SU-DHL-6 (cell line): Measurements from ENCODE around the gene GRAMD1B.

Source experiments
- H2AFZ ChIP-seq: fragments of 200-600 bp; sonication (generic); 2 replicates; pipeline ENCODE4 v1.6.1; 2014; ENCODE audit warnings: low read depth, mild to moderate bottlenecking, moderate library complexity, mixed read lengths, antibody characterized with exemption, low read length; ENCODE audit not compliant: severe bottlenecking
- H3F3A ChIP-seq: fragments of 200-600 bp; shearing (Covaris generic); 2 replicates; pipeline ENCODE4 v1.6.0; 2016; ENCODE audit warnings: antibody characterized with exemption, mild to moderate bottlenecking; ENCODE audit not compliant: insufficient read depth
- H3K27ac ChIP-seq: fragments of 200-600 bp; sonication (generic); 2 replicates; pipeline ENCODE4 v1.5.1; 2016; ENCODE audit warnings: low read depth, mild to moderate bottlenecking, low read length, moderate library complexity, mixed read lengths
- H3K27me3 ChIP-seq: fragments of 200-600 bp; sonication (generic), shearing (Covaris generic); 2 replicates; pipeline ENCODE4 v1.6.0; 2014; ENCODE audit warnings: mild to moderate bottlenecking, low read length
- H3K36me3 ChIP-seq: fragments of 200-600 bp; sonication (generic); 2 replicates; pipeline ENCODE4 v1.6.1; 2014; ENCODE audit warnings: mild to moderate bottlenecking, low read length, mixed read lengths
- H3K4me2 ChIP-seq: fragments of 300-600, 200-600 bp; shearing (Covaris generic), sonication (generic); 2 replicates; pipeline ENCODE4 v1.6.0; 2014; ENCODE audit warnings: low read length, low read depth, mild to moderate bottlenecking; ENCODE audit not compliant: poor library complexity, severe bottlenecking
- H3K4me3 ChIP-seq: fragments of 200-600 bp; sonication (generic); 2 replicates; pipeline ENCODE4 v1.5.1; 2014; ENCODE audit warnings: antibody characterized with exemption, low read length, mild to moderate bottlenecking, mixed read lengths; ENCODE audit not compliant: insufficient read depth, poor library complexity, severe bottlenecking
- H3K79me2 ChIP-seq: fragments of 200-600 bp; sonication (generic); 2 replicates; pipeline ENCODE4 v1.6.1; 2014; ENCODE audit warnings: mild to moderate bottlenecking, low read length, moderate library complexity; ENCODE audit not compliant: insufficient read depth
- H3K9ac ChIP-seq: fragments of 200-600 bp; sonication (generic); 2 replicates; pipeline ENCODE4 v1.7.0; 2014; ENCODE audit warnings: mild to moderate bottlenecking, low read length
- H3K9me2 ChIP-seq: fragments of 200-600 bp; sonication (generic); replicated peaks from 2 replicates; pipeline ENCODE4 v1.6.1; 2014; ENCODE audit warnings: low read length; ENCODE audit not compliant: insufficient read depth
- H3K9me3 ChIP-seq: fragments of 200-600 bp; sonication (generic); 2 replicates; pipeline ENCODE4 v1.6.1; 2014; ENCODE audit warnings: low read length, mixed read lengths; ENCODE audit not compliant: insufficient read depth
- H4K20me1 ChIP-seq: fragments of 200-600 bp; sonication (generic); 2 replicates; pipeline ENCODE4 v1.6.1; 2014; ENCODE audit warnings: low read depth, mild to moderate bottlenecking, antibody characterized with exemption, low read length, moderate library complexity, mixed read lengths
- CTCF ChIP-seq: fragments of 200-600 bp; sonication (generic); IDR thresholded peaks from one replicate; pipeline ENCODE4 v1.5.1; 2017; ENCODE audit warnings: antibody characterized with exemption, mild to moderate bottlenecking, low read length, moderate library complexity; ENCODE audit not compliant: insufficient read depth, poor library complexity, severe bottlenecking
- EZH2phosphoT487 ChIP-seq: fragments of 200-600 bp; sonication (generic), shearing (Covaris generic); conservative IDR thresholded peaks from 2 replicates; pipeline ENCODE4 v1.6.1; 2018; ENCODE audit warnings: mild to moderate bottlenecking, antibody characterized with exemption, low read length, moderate library complexity, mixed read lengths

GRAMD1B gene

GRCh38 chr11:123607781-123608180 lies 177.7 kb downstream of the GRAMD1B start:
- H3K9me3 ChIP-seq = no peaks in the 10 kb centered on the region
- no peak overlapping the region for H3K4me2 ChIP-seq
- no peak overlapping the region for H3K4me3 ChIP-seq
- no peaks in the 10 kb centered on the region for H3F3A ChIP-seq
- TF ChIP-seq EZH2phosphoT487 (no peak), CTCF (no peak)
- no peak overlapping the region for H2AFZ ChIP-seq
- no peaks in the 10 kb centered on the region for H4K20me1 ChIP-seq
- H3K27ac ChIP-seq = no peak overlapping the region
- H3K36me3 ChIP-seq = no peaks in the 10 kb centered on the region
- no peaks in the 10 kb centered on the region for H3K79me2 ChIP-seq
- H3K27me3 ChIP-seq = no peaks in the 10 kb centered on the region
- no peaks in the 10 kb centered on the region for H3K9me2 ChIP-seq
- H3K9ac ChIP-seq = no peak overlapping the region

- Histone ChIP-seq H2AFZ (no peak overlapping the region), H3K79me2 (no peaks in the 10 kb centered on the region), H3K27me3 (no peaks in the 10 kb centered on the region), H4K20me1 (no peaks in the 10 kb centered on the region), H3K9ac (no peak overlapping the region), H3K36me3 (no peaks in the 10 kb centered on the region), H3K9me3 (no peaks in the 10 kb centered on the region), H3K4me3 (no peak overlapping the region), H3K4me2 (no peak overlapping the region), H3K9me2 (no peaks in the 10 kb centered on the region), H3K27ac (no peak overlapping the region), H3F3A (no peaks in the 10 kb centered on the region)
- TF ChIP-seq CTCF (no peak), EZH2phosphoT487 (no peak)
Observed at GRCh38 chr11:123608371-123608770, 178.3 kb downstream of the GRAMD1B start.

GRCh38 chr11:123608945-123609344 lies 178.9 kb downstream of the GRAMD1B start:
- no peak overlapping the region for H3K4me2 ChIP-seq
- no peaks in the 10 kb centered on the region for H3K79me2 ChIP-seq
- no peaks in the 10 kb centered on the region for H4K20me1 ChIP-seq
- H3K9me3 ChIP-seq = no peaks in the 10 kb centered on the region
- no peaks in the 10 kb centered on the region for H3F3A ChIP-seq
- no peaks in the 10 kb centered on the region for H3K27me3 ChIP-seq
- H2AFZ ChIP-seq = no peak overlapping the region
- H3K9ac ChIP-seq = no peak overlapping the region
- TF ChIP-seq CTCF (no peak), EZH2phosphoT487 (no peak)
- H3K36me3 ChIP-seq = no peaks in the 10 kb centered on the region
- H3K27ac ChIP-seq = no peak overlapping the region
- no peak overlapping the region for H3K4me3 ChIP-seq
- no peaks in the 10 kb centered on the region for H3K9me2 ChIP-seq
